Heart right ventricle (tissue), 16 donors: ENCODE measurements around the gene NGDN. TPM values are rescaled to one million over a fixed set of nuclear protein-coding genes. Genes with fewer than 3 reads are reported as not detected.

Experiments used
- ATAC-seq, 8 donors: fragments of 200-7000 bp; cut with Tn5 transposase; one replicate each; pipeline ENCODE4 v1.9.1; 2020; ENCODE audit warnings: mild to moderate bottlenecking in 8 of 8, moderate library complexity in 8 of 8, moderate number of reproducible peaks in 1 of 8
- DNase-seq, 2 donors: peaks; one replicate each; pipeline ENCODE4 v3.0.0-alpha.2; 2020
- H3K27ac ChIP-seq, 10 donors: fragments of 200-600 bp; sonication (generic) in 2 of 10; one replicate each; pipeline versions ENCODE4 v1.5.0 to v1.8.0; 2020 to 2022; ENCODE audit warnings: mild to moderate bottlenecking in 3 of 10
- H3K27me3 ChIP-seq, 7 donors: fragments of 200-600 bp; one replicate each; pipeline ENCODE4 v1.8.0; 2021 to 2022; ENCODE audit warnings: mild to moderate bottlenecking in 2 of 7
- H3K36me3 ChIP-seq, 9 donors: fragments of 200-600 bp; sonication (generic) in 1 of 9; one replicate each; pipeline versions ENCODE4 v1.5.0 to v1.8.0; 2020 to 2022; ENCODE audit warnings: mild to moderate bottlenecking in 2 of 9
- H3K4me1 ChIP-seq, 9 donors: fragments of 200-600 bp; sonication (generic) in 1 of 9; one replicate each; pipeline versions ENCODE4 v1.5.0 to v1.8.0; 2020 to 2022; ENCODE audit warnings: mild to moderate bottlenecking in 4 of 9
- H3K4me3 ChIP-seq, 10 donors: fragments of 200-600 bp; sonication (generic) in 2 of 10; one replicate each; pipeline versions ENCODE4 v1.5.0 to v1.8.0; 2020 to 2022; ENCODE audit warnings: mild to moderate bottlenecking in 7 of 10, moderate library complexity in 2 of 10
- H3K9me3 ChIP-seq, 11 donors: fragments of 200-600 bp in 10 of 11; sonication (generic) in 2 of 11; one replicate each; pipeline versions ENCODE4 v1.5.0 to v1.8.0; 2013 to 2022; ENCODE audit warnings: mild to moderate bottlenecking in 2 of 11, control low read depth in 1 of 11, moderate library complexity in 1 of 11
- WGBS, 2 donors: extraction: QIAGEN DNeasy Blood & Tissue Kit; methylation state at CpG; one replicate each; pipeline ENCODE4 v1.1.7; 2013; ENCODE audit warnings: inconsistent platforms in 1 of 2; 5-methylcytosine and 5-hydroxymethylcytosine counted together
- intact Hi-C, 10 donors: fragments of 100-400 bp; cut with DNase I; formaldehyde crosslinking; loops; one replicate each; pipeline versions ENCODE4 v1.11.1 to v1.14.2; 2022
- polyA plus RNA-seq, 2 donors: library from polyadenylated mRNA; stranded (reverse); fragments of 200-250 nt; gene quantifications; one replicate each; pipeline ENCODE4 v1.2.3, GENCODE V29; 2013
- total RNA-seq, 10 donors: library from RNA; stranded (reverse); fragmentation: NEBNext Ultra II Directional in 3 of 10; extraction: Animal tissue kit (Norgen Biotek cat#: 25700) in 3 of 10; gene quantifications; one replicate each; pipeline versions ENCODE4 v1.2.1 to v1.2.4, GENCODE V29; 2021 to 2023
- TF ChIP-seq, protein P1 (sequence below), 9 donors: fragments of 200-600 bp; sonication (generic) in 2 of 9; IDR thresholded peaks; one replicate each; pipeline versions ENCODE4 v1.5.0 to v1.8.0; 2021 to 2022; ENCODE audit warnings: antibody characterized with exemption in 9 of 9, mild to moderate bottlenecking in 5 of 9, moderate library complexity in 1 of 9
- donor health status: Arrhythmogenic right ventricular cardiomyopathy.
- donor health status: ischemic (EF 13 %, LVEDD 7.1; RV severe dilation, severe dysfunction).
- donor health status: healthy with polysubstance abuse.
- donor health status: DM: no; HTN: yes; CAD: no.
- donor health status: DM: no; HTN: no; CAD: no.
- donor health status: ischemic (EF 25% LVEDD 6.9; RV normal size, moderate dysfunction).
- donor health status: ischemic (EF 25% LVEDD 5.7; RV mildly dilated, moderate dysfunction).
- donor health status: healthy.
- donor health status: DM: yes; HTN: yes; CAD: no.
- donor health status: Ischemic cardiomyopathy.
- donor health status: ischemic (EF 35%, LVEDD 5.7; RV mildly dilated, moderate dysfunction).
- donor health status: nonischemic (EF 11% LVEDD 7.7; RV severe dilation, severe dysfunction).
- donor health status: DM: yes; HTN: yes; CAD: no.
- donor health status: PGD.
- donor health status: ischemic (EF 29% LVEDD 5.4; RV normal size, mild dysfunction).
- donor health status: nonischemic (EF 23%, LVEDD 6.1; RV moderate dilation, normal function).

Gene NGDN
- total and polyA plus RNA-seq, 12 donors: 14.4 to 40.5 (median 17.9) TPM

DNA sequence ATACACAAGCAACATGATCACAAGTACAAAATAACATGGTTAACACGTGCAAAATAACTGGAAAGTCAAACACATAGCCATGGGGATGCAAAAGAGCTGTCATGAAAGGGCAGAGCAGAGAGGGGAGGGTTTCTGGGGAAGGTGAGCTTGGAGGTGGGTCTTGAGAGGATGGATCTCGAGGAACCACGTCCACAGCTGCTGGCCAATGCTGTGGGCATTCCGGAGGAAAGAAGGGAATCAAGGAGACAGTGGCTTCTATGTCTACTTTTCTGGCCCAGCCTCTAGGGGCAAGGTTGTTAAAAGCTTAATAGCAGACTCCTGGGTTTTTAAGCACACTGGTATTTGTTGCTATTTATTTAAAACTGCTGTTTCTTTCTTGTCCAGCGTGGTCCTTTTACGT, 25.6 kb upstream of the NGDN start:
- intact Hi-C loops: loop anchor here in 3 of 10 donors (2.0 to 10.0 kb wide), 2 partner anchors 35 to 49 kb away; partner anchors contain the start of gene MYH6 (in 2 of the 3)
- H3K4me3 ChIP-seq: peak overlapping the region in 7 of 10 donors; percentile 12 to 46 (median 29)
- H3K4me1 ChIP-seq: peaks cover 0 to 59% (median 30%) of the 10 kb centered on the region in 9 donors
- H3K9me3 ChIP-seq: no peaks in the 10 kb centered on the region
- H3K36me3 ChIP-seq: no peaks in the 10 kb centered on the region
- H3K27ac ChIP-seq: peak overlapping the region in 7 of 10 donors; percentile 79 to 96 (median 93)
- DNase-seq (no peak), ATAC-seq (peak in 3 of 8 donors; percentile 5 to 12 (median 10))
- TF ChIP-seq, protein P1, sequence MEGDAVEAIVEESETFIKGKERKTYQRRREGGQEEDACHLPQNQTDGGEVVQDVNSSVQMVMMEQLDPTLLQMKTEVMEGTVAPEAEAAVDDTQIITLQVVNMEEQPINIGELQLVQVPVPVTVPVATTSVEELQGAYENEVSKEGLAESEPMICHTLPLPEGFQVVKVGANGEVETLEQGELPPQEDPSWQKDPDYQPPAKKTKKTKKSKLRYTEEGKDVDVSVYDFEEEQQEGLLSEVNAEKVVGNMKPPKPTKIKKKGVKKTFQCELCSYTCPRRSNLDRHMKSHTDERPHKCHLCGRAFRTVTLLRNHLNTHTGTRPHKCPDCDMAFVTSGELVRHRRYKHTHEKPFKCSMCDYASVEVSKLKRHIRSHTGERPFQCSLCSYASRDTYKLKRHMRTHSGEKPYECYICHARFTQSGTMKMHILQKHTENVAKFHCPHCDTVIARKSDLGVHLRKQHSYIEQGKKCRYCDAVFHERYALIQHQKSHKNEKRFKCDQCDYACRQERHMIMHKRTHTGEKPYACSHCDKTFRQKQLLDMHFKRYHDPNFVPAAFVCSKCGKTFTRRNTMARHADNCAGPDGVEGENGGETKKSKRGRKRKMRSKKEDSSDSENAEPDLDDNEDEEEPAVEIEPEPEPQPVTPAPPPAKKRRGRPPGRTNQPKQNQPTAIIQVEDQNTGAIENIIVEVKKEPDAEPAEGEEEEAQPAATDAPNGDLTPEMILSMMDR (IDR thresholded peaks at IDR 0.05): no peak
- WGBS, 2 donors: 32 to 53% methylated on average over 6 of the region's 6 CpGs
- H3K27me3 ChIP-seq: no peaks in the 10 kb centered on the region

DNA sequence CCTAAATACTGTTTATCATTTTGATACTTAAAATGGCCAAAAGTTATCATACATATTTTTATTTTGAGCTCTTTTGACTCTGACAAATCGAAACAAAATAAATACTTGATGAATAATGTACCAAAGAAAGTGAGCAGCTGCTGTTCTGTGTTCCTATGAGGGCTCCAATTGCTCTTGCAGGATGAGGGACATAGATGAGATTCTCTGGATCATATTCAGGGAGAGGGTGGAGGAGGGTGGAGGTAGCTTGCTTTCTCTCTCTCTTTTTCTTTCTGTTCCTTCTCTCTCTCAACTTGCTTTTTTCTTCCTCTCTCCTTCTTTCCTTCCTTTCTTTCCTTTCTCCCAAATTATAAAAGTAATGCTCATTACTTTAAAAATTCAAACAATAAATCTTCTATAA, 25.2 kb upstream of the NGDN start:
- Histone ChIP-seq H3K4me3 (peak overlapping the region in 7 of 10 donors; percentile 12 to 46 (median 29)), H3K27me3 (no peaks in the 10 kb centered on the region), H3K27ac (peak overlapping the region in 7 of 10 donors; percentile 79 to 96 (median 93)), H3K4me1 (peaks cover 0 to 56% (median 26%) of the 10 kb centered on the region in 9 donors), H3K36me3 (no peaks in the 10 kb centered on the region), H3K9me3 (no peaks in the 10 kb centered on the region)
- no peak for DNase-seq
- 24 to 43% methylated on average over 1 of the region's 1 CpG for WGBS, 2 donors
- TF ChIP-seq, protein P1 (IDR thresholded peaks at IDR 0.05): no peak
- peak in 4 of 8 donors; percentile 34 to 46 (median 34) for ATAC-seq
- intact Hi-C loops: loop anchor here in 1 of 10 donors (10.0 kb wide), 1 partner anchor 50 kb away; no protein-coding TSS in a partner anchor

DNA sequence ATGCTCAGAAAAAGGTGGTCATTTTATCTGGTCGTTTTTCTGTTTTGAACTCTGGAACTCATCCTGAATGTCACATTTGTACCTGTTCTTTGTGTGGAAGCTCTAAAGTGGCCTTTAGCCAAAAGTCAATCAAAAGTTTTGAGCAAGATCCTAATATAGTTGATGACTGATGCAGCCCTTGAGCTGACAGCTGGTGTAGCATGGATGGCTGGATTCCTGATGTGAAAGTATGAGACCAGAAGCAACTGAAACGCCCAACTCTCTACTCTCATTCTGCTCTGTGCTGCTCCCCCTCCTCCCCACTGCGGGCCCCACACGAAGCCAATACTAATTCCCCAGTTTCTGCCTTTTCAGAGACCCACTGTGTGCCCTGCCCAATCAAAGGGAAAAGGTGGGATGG, 23.7 kb upstream of the NGDN start:
- intact Hi-C loops: loop anchor here in 7 of 10 donors (2.0 to 10.0 kb wide), 4 partner anchors 43 to 118 kb away; no protein-coding TSS in a partner anchor
- H3K27ac ChIP-seq: peak overlapping the region in 6 of 10 donors; percentile 44 to 96 (median 90)
- no peaks in the 10 kb centered on the region for H3K36me3 ChIP-seq
- ATAC-seq (peak in 2 of 8 donors; percentile 13 to 29), DNase-seq (no peak)
- peaks cover 0 to 47% (median 11%) of the 10 kb centered on the region in 9 donors for H3K4me1 ChIP-seq
- H3K27me3 ChIP-seq: peaks cover 0 to 4% (median 0%) of the 10 kb centered on the region in 7 donors
- H3K9me3 ChIP-seq: no peaks in the 10 kb centered on the region
- TF ChIP-seq, protein P1 (IDR thresholded peaks at IDR 0.05): no peak
- H3K4me3 ChIP-seq: no peak overlapping the region
- WGBS, 2 donors: 42 to 44% methylated on average over 4 of the region's 4 CpGs

DNA sequence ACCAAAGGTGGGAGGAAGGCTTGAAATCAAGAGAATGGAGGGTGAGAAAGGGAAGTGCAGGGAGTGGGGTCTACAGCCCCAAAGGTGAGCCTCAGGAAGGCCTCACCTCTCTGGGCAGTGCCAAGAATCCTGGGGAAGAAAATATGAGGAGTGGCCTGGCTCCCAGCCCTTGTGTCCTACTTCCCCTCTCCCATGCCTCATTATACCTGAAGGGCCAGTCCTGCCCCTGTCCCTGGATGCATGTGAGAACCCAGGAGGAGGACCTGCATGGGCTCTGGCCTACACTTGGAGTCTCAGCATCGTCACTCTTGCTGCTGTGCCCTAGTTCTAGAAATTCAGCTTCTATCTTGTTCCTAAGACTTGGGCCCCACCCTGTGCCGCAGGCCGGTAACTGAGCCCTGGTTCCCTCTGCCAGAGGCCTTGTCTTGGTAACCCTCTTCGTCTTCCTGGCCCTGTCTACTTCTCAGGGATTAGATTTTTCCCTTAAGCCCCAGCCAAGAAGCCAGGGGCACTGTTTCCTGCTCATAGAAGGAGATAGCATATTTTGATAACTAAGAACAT, 23.1 kb upstream of the NGDN start:
- Histone ChIP-seq H3K9me3 (no peaks in the 10 kb centered on the region), H3K27me3 (peaks cover 0 to 4% (median 0%) of the 10 kb centered on the region in 7 donors), H3K27ac (peak overlapping the region in 6 of 10 donors; percentile 44 to 96 (median 76)), H3K4me3 (no peak overlapping the region), H3K4me1 (peaks cover 0 to 41% (median 7%) of the 10 kb centered on the region in 9 donors), H3K36me3 (no peaks in the 10 kb centered on the region)
- TF ChIP-seq, protein P1 (IDR thresholded peaks at IDR 0.05): peak in 6 of 9 donors; percentile 17 to 54 (median 42)
- intact Hi-C loops: loop anchor here in 7 of 10 donors (2.0 to 10.0 kb wide), 4 partner anchors 44 to 119 kb away; no protein-coding TSS in a partner anchor
- ATAC-seq (peak in 7 of 8 donors; percentile 3 to 61 (median 22)), DNase-seq (peak in 1 of 2 donors; percentile 36)
- WGBS, 2 donors: 30 to 31% methylated on average over 4 of the region's 4 CpGs
